SK-N-SH (cell line): ENCODE results near the gene CHAC1. TPM values are rescaled to one million over a fixed set of nuclear protein-coding genes. Genes with fewer than 3 reads are reported as not detected.

Source experiments
- CTCF ChIA-PET: fragments of 300-600, 350-600 bp; formaldehyde crosslinking; extraction: SDS; loops from one replicate; lab custom pipeline; 2021; lab: Yijun Ruan, JAX
- POLR2A ChIA-PET: fragments of 350-600 bp; sonication (Branson Sonifier 250); formaldehyde crosslinking; extraction: SDS; loops from one replicate; lab custom pipeline; 2020; ENCODE audit warnings: antibody characterized with exemption, inconsistent platforms; lab: Yijun Ruan, JAX
- DNase-seq: peaks from one replicate; pipeline ENCODE4 v3.0.0; 2012
- H2AFZ ChIP-seq: fragments of 200-600 bp; sonication (generic); 2 replicates; pipeline ENCODE4 v1.8.1; 2016; ENCODE audit warnings: antibody characterized with exemption, mild to moderate bottlenecking, low read depth
- H3F3A ChIP-seq: fragments of 200-600 bp; sonication (generic); replicated peaks from 2 replicates; pipeline ENCODE3; 2016; ENCODE audit warnings: antibody characterized with exemption, mild to moderate bottlenecking; ENCODE audit not compliant: insufficient read depth
- H3K27ac ChIP-seq, 2 experiments: fragments of 200-500 bp in 1 of 2; fragments of 200-600 bp in 1 of 2; sonication (Bioruptor generic) in 1 of 2; sonication (generic), shearing (Covaris generic) in 1 of 2; 2 replicates each; pipeline versions ENCODE4 v1.5.1 to v1.6.1; 2014 to 2016; ENCODE audit warnings: low read depth in 2 of 2, inconsistent platforms in 1 of 2, low read length in 1 of 2, mild to moderate bottlenecking in 1 of 2, mixed read lengths in 1 of 2
- H3K27me3 ChIP-seq: fragments of 200-600 bp; sonication (generic), shearing (Covaris generic); 2 replicates; pipeline ENCODE4 v1.6.1; 2016; ENCODE audit warnings: mixed run types; ENCODE audit not compliant: insufficient read depth
- H3K36me3 ChIP-seq, 2 experiments: fragments of 200-500 bp in 1 of 2; fragments of 200-600 bp in 1 of 2; sonication (Bioruptor generic) in 1 of 2; sonication (generic) in 1 of 2; replicated peaks in 1 of 2; 2 replicates each; pipeline versions ENCODE3 to v1.5.1; 2014 to 2016; ENCODE audit warnings: low read length in 1 of 2, mild to moderate bottlenecking in 1 of 2; ENCODE audit not compliant: insufficient read depth in 2 of 2, control insufficient read depth in 1 of 2
- H3K4me1 ChIP-seq, 2 experiments: fragments of 200-500 bp in 1 of 2; fragments of 200-600 bp in 1 of 2; sonication (Bioruptor generic) in 1 of 2; sonication (generic), shearing (Covaris generic) in 1 of 2; 2 replicates each; pipeline versions ENCODE4 v1.5.1 to v1.6.1; 2014 to 2016; ENCODE audit warnings: low read depth in 1 of 2, low read length in 1 of 2, mixed run types in 1 of 2; ENCODE audit not compliant: insufficient read depth in 2 of 2, control insufficient read depth in 1 of 2
- H3K4me2 ChIP-seq: fragments of 200-600 bp; sonication (generic), shearing (Covaris generic); 2 replicates; pipeline ENCODE4 v1.6.1; 2017; ENCODE audit warnings: mixed run types
- H3K4me3 ChIP-seq, 2 experiments: fragments of 200-500 bp in 1 of 2; fragments of 200-600 bp in 1 of 2; sonication (Bioruptor generic) in 1 of 2; sonication (generic), shearing (Covaris generic) in 1 of 2; 2 replicates each; pipeline versions ENCODE4 v1.5.1 to v1.8.1; 2014 to 2016; ENCODE audit warnings: low read depth in 2 of 2, inconsistent platforms in 1 of 2, low read length in 1 of 2, mild to moderate bottlenecking in 1 of 2, mixed read lengths in 1 of 2, moderate library complexity in 1 of 2
- H3K79me2 ChIP-seq: fragments of 200-600 bp; sonication (generic); 2 replicates; pipeline ENCODE4 v1.8.1; 2017; ENCODE audit warnings: mild to moderate bottlenecking; ENCODE audit not compliant: insufficient read depth
- H3K9ac ChIP-seq: fragments of 200-600 bp; sonication (generic); 2 replicates; pipeline ENCODE4 v1.6.1; 2017; ENCODE audit warnings: mixed run types
- H3K9me2 ChIP-seq: fragments of 200-600 bp; sonication (generic); 2 replicates; pipeline ENCODE4 v1.6.1; 2017; ENCODE audit warnings: mixed run types
- H3K9me3 ChIP-seq: fragments of 200-600 bp; sonication (generic); 2 replicates; pipeline ENCODE4 v1.6.1; 2017; ENCODE audit warnings: mixed run types, mild to moderate bottlenecking, moderate library complexity
- H4K20me1 ChIP-seq: fragments of 200-600 bp; sonication (generic); 2 replicates; pipeline ENCODE4 v1.6.1; 2017; ENCODE audit warnings: mild to moderate bottlenecking, mixed run types; ENCODE audit not compliant: insufficient read depth
- CHD2 ChIP-seq: fragments of 150-350 bp; IDR thresholded peaks from 2 replicates; pipeline ENCODE4 v1.6.1; 2018; ENCODE audit warnings: low read length; ENCODE audit not compliant: partially characterized antibody
- ELF1 ChIP-seq: IDR thresholded peaks from 2 replicates; pipeline ENCODE4 v1.4.0; 2012
- EZH2phosphoT487 ChIP-seq: fragments of 200-600 bp; sonication (generic); IDR thresholded peaks from 2 replicates; pipeline ENCODE4 v1.6.1; 2017; ENCODE audit warnings: low read depth, mixed run types, mild to moderate bottlenecking, antibody characterized with exemption, moderate library complexity, borderline replicate concordance
- FOXJ3 ChIP-seq: sonication (generic); formaldehyde crosslinking; IDR thresholded peaks from 2 replicates; pipeline ENCODE4 v1.5.1; 2020; ENCODE audit warnings: mild to moderate bottlenecking, missing genetic modification reagents
- FOXM1 ChIP-seq: IDR thresholded peaks from 2 replicates; pipeline ENCODE4 v1.4.0; 2012; ENCODE audit warnings: low read depth, mild to moderate bottlenecking
- GATA2 ChIP-seq: sonication (generic); formaldehyde crosslinking; IDR thresholded peaks from 2 replicates; pipeline ENCODE4 v1.5.0; 2020; ENCODE audit warnings: mild to moderate bottlenecking, missing genetic modification reagents
- NFIC ChIP-seq: IDR thresholded peaks from 2 replicates; pipeline ENCODE4 v1.4.0; 2012; ENCODE audit warnings: borderline replicate concordance
- POLR2AphosphoS5 ChIP-seq: IDR thresholded peaks from 2 replicates; pipeline ENCODE4 v1.6.1; 2012; ENCODE audit warnings: low read depth, low read length
- SIN3A ChIP-seq: IDR thresholded peaks from 2 replicates; pipeline ENCODE4 v1.6.1; 2012; ENCODE audit warnings: low read depth, mild to moderate bottlenecking, low read length, moderate library complexity, borderline replicate concordance
- TCF12 ChIP-seq: IDR thresholded peaks from 2 replicates; pipeline ENCODE4 v1.4.0; 2012
- TEAD4 ChIP-seq: IDR thresholded peaks from 2 replicates; pipeline ENCODE4 v1.4.0; 2012; ENCODE audit warnings: mild to moderate bottlenecking, borderline replicate concordance; ENCODE audit not compliant: insufficient read depth
- USF1 ChIP-seq: IDR thresholded peaks from 2 replicates; pipeline ENCODE4 v1.4.0; 2012; ENCODE audit warnings: low read depth, borderline replicate concordance
- USF2 ChIP-seq: fragments of 150-350 bp; IDR thresholded peaks from 2 replicates; pipeline ENCODE4 v1.6.1; 2017; ENCODE audit warnings: antibody characterized with exemption, low read length, low read depth, borderline replicate concordance
- YY1 ChIP-seq: IDR thresholded peaks from 2 replicates; pipeline ENCODE4 v1.4.0; 2012; ENCODE audit warnings: low read depth, mild to moderate bottlenecking
- WGBS: methylation state at CpG from one replicate; pipeline ENCODE4 v1.1.6; 2017; ENCODE audit warnings: low lambda C conversion rate; 5-methylcytosine and 5-hydroxymethylcytosine counted together
- polyA plus RNA-seq, 3 experiments: library from polyadenylated mRNA; depleted of rRNA; stranded (reverse); fragments of >200 nt; gene quantifications; 2 replicates each; pipeline ENCODE4 v1.2.3, GENCODE V29; 2012
- TF ChIP-seq, protein P1 (sequence below): IDR thresholded peaks from 2 replicates; pipeline ENCODE4; 2012
- TF ChIP-seq, protein P2 (sequence below): IDR thresholded peaks from 2 replicates; pipeline ENCODE4 v1.4.0; 2012; ENCODE audit warnings: low read depth, borderline replicate concordance

Gene CHAC1
- polyA plus RNA-seq, 1 of the 3 experiments (the other 2 are of a cell fraction): 9.3 TPM

- H3K4me3 ChIP-seq: no peak overlapping the region
- DNase-seq: no peak
- POLR2A ChIA-PET: no interaction called here
- H3K4me1 ChIP-seq: peaks cover 9 to 22% of the 10 kb centered on the region in 2 experiments; a peak in 1 of 4 replicates
- H3K9me2 ChIP-seq: no peaks in the 10 kb centered on the region
- no peaks in the 10 kb centered on the region for H4K20me1 ChIP-seq
- H3F3A ChIP-seq: no peaks in the 10 kb centered on the region
- no peak overlapping the region for H2AFZ ChIP-seq
- no peak overlapping the region for H3K4me2 ChIP-seq
- CTCF ChIA-PET: interaction anchor here (1.0 to 33.6 kb wide), 4 partner anchors 33 to 88 kb away, joined by 3 to 675 read pairs (median 4); partner anchors contain the start of gene VPS18
- TF ChIP-seq ELF1: no peak
- TF ChIP-seq USF1: no peak
- TF ChIP-seq SIN3A: no peak
- TF ChIP-seq FOXJ3 (CRISPR knock-in tag): no peak
- TF ChIP-seq, protein P1, sequence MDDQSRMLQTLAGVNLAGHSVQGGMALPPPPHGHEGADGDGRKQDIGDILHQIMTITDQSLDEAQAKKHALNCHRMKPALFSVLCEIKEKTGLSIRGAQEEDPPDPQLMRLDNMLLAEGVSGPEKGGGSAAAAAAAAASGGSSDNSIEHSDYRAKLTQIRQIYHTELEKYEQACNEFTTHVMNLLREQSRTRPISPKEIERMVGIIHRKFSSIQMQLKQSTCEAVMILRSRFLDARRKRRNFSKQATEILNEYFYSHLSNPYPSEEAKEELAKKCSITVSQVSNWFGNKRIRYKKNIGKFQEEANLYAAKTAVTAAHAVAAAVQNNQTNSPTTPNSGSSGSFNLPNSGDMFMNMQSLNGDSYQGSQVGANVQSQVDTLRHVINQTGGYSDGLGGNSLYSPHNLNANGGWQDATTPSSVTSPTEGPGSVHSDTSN: no peak
- TF ChIP-seq, protein P2, sequence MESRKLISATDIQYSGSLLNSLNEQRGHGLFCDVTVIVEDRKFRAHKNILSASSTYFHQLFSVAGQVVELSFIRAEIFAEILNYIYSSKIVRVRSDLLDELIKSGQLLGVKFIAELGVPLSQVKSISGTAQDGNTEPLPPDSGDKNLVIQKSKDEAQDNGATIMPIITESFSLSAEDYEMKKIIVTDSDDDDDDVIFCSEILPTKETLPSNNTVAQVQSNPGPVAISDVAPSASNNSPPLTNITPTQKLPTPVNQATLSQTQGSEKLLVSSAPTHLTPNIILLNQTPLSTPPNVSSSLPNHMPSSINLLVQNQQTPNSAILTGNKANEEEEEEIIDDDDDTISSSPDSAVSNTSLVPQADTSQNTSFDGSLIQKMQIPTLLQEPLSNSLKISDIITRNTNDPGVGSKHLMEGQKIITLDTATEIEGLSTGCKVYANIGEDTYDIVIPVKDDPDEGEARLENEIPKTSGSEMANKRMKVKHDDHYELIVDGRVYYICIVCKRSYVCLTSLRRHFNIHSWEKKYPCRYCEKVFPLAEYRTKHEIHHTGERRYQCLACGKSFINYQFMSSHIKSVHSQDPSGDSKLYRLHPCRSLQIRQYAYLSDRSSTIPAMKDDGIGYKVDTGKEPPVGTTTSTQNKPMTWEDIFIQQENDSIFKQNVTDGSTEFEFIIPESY: no peak
- no peak for TF ChIP-seq FOXM1
- TF ChIP-seq YY1: no peak
- no peak for TF ChIP-seq TCF12
- TF ChIP-seq NFIC: no peak
- no peak for TF ChIP-seq POLR2AphosphoS5
- no peak for TF ChIP-seq CHD2
- no peak for TF ChIP-seq USF2
- TF ChIP-seq TEAD4: no peak
- no peak for TF ChIP-seq GATA2 (CRISPR knock-in tag)
- no peak for TF ChIP-seq EZH2phosphoT487
- H3K79me2 ChIP-seq: no peaks in the 10 kb centered on the region
- H3K36me3 ChIP-seq: no peaks in the 10 kb centered on the region
- 83% methylated on average over 6 of the region's 6 CpGs for WGBS
- H3K27ac ChIP-seq: no peak overlapping the region
- peaks cover 20% of the 10 kb centered on the region; the same call in 1 of the 2 replicates for H3K27me3 ChIP-seq
- H3K9ac ChIP-seq: no peak overlapping the region
- H3K9me3 ChIP-seq: no peaks in the 10 kb centered on the region
These were observed 18.8 kb upstream of the CHAC1 start for GRCh38 chr15:40934457-40934856.
